OCI-LY7 (cell line): ENCODE measurements around the gene DRAM2. TPM values are rescaled to one million over a fixed set of nuclear protein-coding genes. Genes with fewer than 3 reads are reported as not detected.

Source experiments
- BruUV-seq: library from RNA; stranded (reverse); fragments of 400-500 nt; replicated peaks from 2 replicates; lab custom pipeline; 2021; lab: Mats Ljungman, UMichigan
- CTCF ChIA-PET: fragments of 300-600 bp; sonication (Branson Sonifier 250); formaldehyde crosslinking; loops from one replicate; lab custom pipeline; 2022; ENCODE audit warnings: antibody characterized with exemption; ENCODE audit not compliant: unreplicated experiment; lab: Charles Lee
- POLR2A ChIA-PET: fragments of 300-600 bp; sonication (Branson Sonifier 250); formaldehyde crosslinking; loops from one replicate; lab custom pipeline; 2022; ENCODE audit warnings: antibody characterized with exemption; lab: Charles Lee
- DNase-seq: peaks from one replicate; pipeline ENCODE4 v3.0.0-alpha.2; 2015; ENCODE audit warnings: low spot score
- H2AFZ ChIP-seq: fragments of 200-600 bp; sonication (generic), shearing (Covaris generic); 2 replicates; pipeline ENCODE4 v1.6.1; 2014; ENCODE audit warnings: mild to moderate bottlenecking, antibody characterized with exemption, low read length, moderate library complexity
- H3K27ac ChIP-seq: fragments of 200-600 bp; sonication (generic); 2 replicates; pipeline ENCODE4 v1.5.1; 2014; ENCODE audit warnings: mixed run types, low read depth, mild to moderate bottlenecking, moderate library complexity, low read length, inconsistent platforms; ENCODE audit not compliant: poor library complexity, severe bottlenecking
- H3K36me3 ChIP-seq: fragments of 200-600 bp; sonication (generic); 2 replicates; pipeline ENCODE4 v1.6.1; 2014; ENCODE audit warnings: mild to moderate bottlenecking, antibody characterized with exemption, low read length, moderate library complexity, mixed read lengths; ENCODE audit not compliant: insufficient read depth
- H3K4me1 ChIP-seq: fragments of 200-600 bp; sonication (generic); 2 replicates; pipeline ENCODE4 v1.5.1; 2014; ENCODE audit warnings: mild to moderate bottlenecking, low read length; ENCODE audit not compliant: insufficient read depth, poor library complexity, severe bottlenecking
- H3K4me2 ChIP-seq: fragments of 200-600 bp; sonication (generic); 2 replicates; pipeline ENCODE4 v1.6.1; 2014; ENCODE audit warnings: mild to moderate bottlenecking, low read length
- H3K4me3 ChIP-seq: fragments of 200-600 bp; sonication (generic); 2 replicates; pipeline ENCODE4 v1.5.1; 2014; ENCODE audit warnings: mild to moderate bottlenecking, low read depth, low read length; ENCODE audit not compliant: poor library complexity, severe bottlenecking
- H3K79me2 ChIP-seq: fragments of 200-600 bp; sonication (generic); 2 replicates; pipeline ENCODE4 v1.6.1; 2016; ENCODE audit warnings: low read depth, mild to moderate bottlenecking, low read length, moderate library complexity, mixed read lengths; ENCODE audit not compliant: insufficient read depth
- H3K9me2 ChIP-seq: fragments of 200-600 bp; sonication (generic); 2 replicates; pipeline ENCODE4 v1.6.1; 2016; ENCODE audit warnings: mild to moderate bottlenecking, low read length, mixed read lengths; ENCODE audit not compliant: insufficient read depth
- H3K9me3 ChIP-seq: fragments of 200-600 bp; sonication (generic); 2 replicates; pipeline ENCODE4 v1.6.1; 2014; ENCODE audit warnings: mild to moderate bottlenecking, mixed run types, low read length, mixed read lengths
- H4K20me1 ChIP-seq: fragments of 200-600 bp; sonication (generic); 2 replicates; pipeline ENCODE4 v1.6.1; 2014; ENCODE audit warnings: mild to moderate bottlenecking, antibody characterized with exemption, low read length, moderate library complexity, mixed read lengths; ENCODE audit not compliant: insufficient read depth
- CTCF ChIP-seq: fragments of 200-600 bp; sonication (generic); conservative IDR thresholded peaks from 2 replicates; pipeline ENCODE4 v1.5.1; 2014; ENCODE audit warnings: mild to moderate bottlenecking, antibody characterized with exemption, low read length, moderate library complexity, mixed read lengths
- EZH2phosphoT487 ChIP-seq: fragments of 200-600 bp; sonication (generic); IDR thresholded peaks from 2 replicates; pipeline ENCODE4 v1.6.1; 2018; ENCODE audit warnings: low read depth, borderline replicate concordance, mild to moderate bottlenecking, mixed run types, antibody characterized with exemption, low read length, moderate library complexity, mixed read lengths
- intact Hi-C: fragments of 100-400 bp; cut with micrococcal nuclease; formaldehyde crosslinking; loops from one replicate; pipeline ENCODE4 v1.10.0; 2022; ENCODE audit not compliant: unreplicated experiment
- total RNA-seq, 2 experiments: library from RNA; depleted of rRNA in 1 of 2; stranded (reverse); fragments of >200 nt in 1 of 2; shearing (Covaris generic) in 1 of 2; gene quantifications; 2 replicates each; pipeline ENCODE4 v1.2.3, GENCODE V29; 2014 to 2022

The DRAM2 gene
- total RNA-seq, 2 experiments from 2014 or later: 83.5 to 84.2 TPM

DNA sequence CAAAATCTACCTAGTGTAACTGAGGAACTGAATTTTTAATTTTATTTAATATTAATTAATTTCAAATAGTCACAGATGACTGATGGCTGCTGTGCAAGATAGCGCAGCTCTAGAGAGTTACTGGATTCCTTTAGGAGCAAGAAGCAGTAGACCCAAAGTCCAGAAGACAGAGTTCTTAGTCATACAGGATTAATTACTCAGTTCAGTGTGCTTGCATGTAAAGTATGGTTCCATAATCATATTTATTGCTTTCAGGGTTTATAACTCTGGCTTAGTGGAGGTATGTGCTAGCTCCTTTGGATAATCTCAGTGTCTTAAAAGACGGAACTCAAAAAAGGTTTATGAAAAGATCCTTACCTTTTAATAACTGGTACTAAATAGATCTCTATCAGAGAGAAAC lies 17.5 kb upstream of the DRAM2 start:
- Histone ChIP-seq H3K27ac (no peak overlapping the region), H4K20me1 (no peaks in the 10 kb centered on the region), H3K36me3 (peaks cover 95% of the 10 kb centered on the region), H2AFZ (no peak overlapping the region), H3K4me1 (peaks cover 16% of the 10 kb centered on the region), H3K4me3 (no peak overlapping the region), H3K79me2 (peaks cover 99% of the 10 kb centered on the region), H3K9me3 (peaks cover 20% of the 10 kb centered on the region; the same call in 1 of the 2 replicates), H3K4me2 (no peak overlapping the region), H3K9me2 (no peaks in the 10 kb centered on the region)
- ChIA-PET POLR2A (interaction anchor here (0.6 to 1.9 kb wide), 5 partner anchors 8 to 155 kb away, joined by 3 to 6 read pairs (median 3); no protein-coding TSS in a partner anchor), CTCF (no interaction called here)
- intact Hi-C loops: no loop called here
- BruUV-seq: no TSS peak
- TF ChIP-seq EZH2phosphoT487 (no peak), CTCF (no peak)
- no peak for DNase-seq

- no peak for DNase-seq
These were observed 14.4 kb upstream of the DRAM2 start for GRCh38 chr1:111154021-111154999.

More at GRCh38 chr1:111154021-111154999, 14.4 kb upstream of the DRAM2 start:
- TF ChIP-seq EZH2phosphoT487: no peak
- no peak for TF ChIP-seq CTCF
- Histone ChIP-seq H3K79me2 (peaks cover 99% of the 10 kb centered on the region), H3K9me2 (no peaks in the 10 kb centered on the region), H3K4me1 (peaks cover 15% of the 10 kb centered on the region), H2AFZ (no peak overlapping the region), H4K20me1 (0 out of 2 replicates have a peak, but pooled peaks cover 6% of the 10 kb centered on the region), H3K36me3 (peaks cover 95% of the 10 kb centered on the region), H3K27ac (no peak overlapping the region), H3K9me3 (peaks cover 20% of the 10 kb centered on the region; the same call in 1 of the 2 replicates), H3K4me3 (no peak overlapping the region), H3K4me2 (peak overlapping the region; percentile 3; the same call in 1 of the 2 replicates)
- intact Hi-C loops: no loop called here
- no TSS peak for BruUV-seq
- POLR2A ChIA-PET: interaction anchor here (0.6 to 2.9 kb wide), 4 partner anchors 11 to 272 kb away, joined by 3 to 15 read pairs (median 4); no protein-coding TSS in a partner anchor
- CTCF ChIA-PET: no interaction called here
